HL-60/S4 treated with phorbol 12-myristate 13-acetate at 8.2 ng/mL for 4 days and 3 days (cell line): ENCODE results near the gene THAP3.

Experiments used
- in situ Hi-C: fragments of 300-500 bp; cut with MboI; formaldehyde crosslinking; loops from 2 replicates; pipeline ENCODE4 v1.15.0; 2022; ENCODE audit warnings: low sequenced_read_pairs

THAP3 gene

DNA sequence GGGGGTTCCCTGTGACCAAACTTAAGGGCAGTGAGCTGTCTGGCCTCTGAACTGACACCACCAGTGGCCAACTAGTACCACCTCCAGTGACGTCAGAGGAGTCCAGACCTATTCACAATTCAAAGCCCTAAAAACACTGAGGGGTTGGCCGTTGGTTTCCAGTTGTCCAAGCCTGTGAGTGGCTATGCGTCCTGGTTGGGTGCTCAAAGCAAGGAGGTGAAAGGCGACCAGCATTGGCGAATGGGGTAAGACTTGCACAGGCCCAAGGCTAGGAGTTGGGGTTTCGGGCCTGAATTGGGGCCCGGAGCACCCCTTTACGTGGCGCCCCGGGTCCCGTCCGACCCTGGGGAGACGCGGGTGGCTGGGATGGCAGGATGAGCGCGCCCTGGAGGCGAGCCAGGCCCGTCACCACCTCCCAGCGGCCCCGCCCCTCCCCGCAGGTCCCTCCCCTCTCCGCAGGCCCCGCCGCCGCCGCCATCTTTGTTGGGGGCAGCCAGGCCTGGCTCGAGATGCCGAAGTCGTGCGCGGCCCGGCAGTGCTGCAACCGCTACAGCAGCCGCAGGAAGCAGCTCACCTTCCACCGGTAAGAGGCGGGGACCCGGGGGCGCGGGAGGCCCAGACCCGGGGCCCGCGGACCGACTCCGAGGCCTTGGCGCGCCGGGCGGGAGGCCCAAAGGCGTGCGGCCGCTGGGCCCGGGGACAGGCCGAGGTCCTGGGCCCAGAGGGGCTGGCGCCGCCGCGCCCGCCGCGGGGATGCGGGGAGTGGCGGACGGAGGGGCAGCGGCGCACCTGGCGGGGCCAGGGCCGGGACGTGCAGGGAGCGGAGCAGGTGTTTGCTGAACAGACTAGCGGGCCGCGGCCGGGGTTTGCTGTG lies at the start of gene THAP3:
Gene THAP3 (plus strand): TSS at position 159 of the 874 bp plus-strand sequence. CDS start 351 bp downstream, at position 510.
- in situ Hi-C loops: no loop called here

DNA sequence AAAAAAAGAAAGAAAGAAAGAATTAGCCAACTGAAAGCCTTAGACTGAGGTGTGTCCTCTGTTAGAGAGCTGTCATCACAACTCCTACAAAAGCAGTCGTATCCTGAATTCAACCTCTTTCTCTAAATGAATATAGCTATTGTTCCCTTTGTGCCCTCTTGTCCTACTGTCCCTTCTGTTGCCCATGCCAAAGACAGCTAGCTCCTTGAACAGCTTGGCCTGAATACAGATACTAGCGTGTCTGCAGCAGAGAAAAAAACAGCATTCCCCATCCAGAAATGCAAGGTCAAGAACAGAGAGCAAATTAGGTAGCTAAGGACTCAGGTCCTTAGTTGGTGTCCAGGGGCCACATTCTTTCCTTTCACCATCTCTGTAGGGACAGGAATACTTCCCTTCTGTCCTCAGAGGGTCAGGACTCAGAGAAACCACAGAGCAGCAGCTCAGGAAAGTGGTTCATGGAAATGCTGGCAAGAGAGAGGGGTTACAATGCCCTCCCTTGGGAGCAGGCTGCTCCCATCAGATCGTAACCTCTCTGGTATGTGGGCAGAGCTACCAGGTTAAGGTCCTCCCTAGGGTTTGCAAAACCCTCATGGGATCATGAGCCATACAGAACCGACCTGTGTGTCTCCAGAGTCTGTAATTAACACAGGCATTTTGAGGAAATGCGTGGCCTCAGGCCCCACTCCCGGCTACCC lies 46.7 kb upstream of the THAP3 start:
- in situ Hi-C loops: no loop called here

DNA sequence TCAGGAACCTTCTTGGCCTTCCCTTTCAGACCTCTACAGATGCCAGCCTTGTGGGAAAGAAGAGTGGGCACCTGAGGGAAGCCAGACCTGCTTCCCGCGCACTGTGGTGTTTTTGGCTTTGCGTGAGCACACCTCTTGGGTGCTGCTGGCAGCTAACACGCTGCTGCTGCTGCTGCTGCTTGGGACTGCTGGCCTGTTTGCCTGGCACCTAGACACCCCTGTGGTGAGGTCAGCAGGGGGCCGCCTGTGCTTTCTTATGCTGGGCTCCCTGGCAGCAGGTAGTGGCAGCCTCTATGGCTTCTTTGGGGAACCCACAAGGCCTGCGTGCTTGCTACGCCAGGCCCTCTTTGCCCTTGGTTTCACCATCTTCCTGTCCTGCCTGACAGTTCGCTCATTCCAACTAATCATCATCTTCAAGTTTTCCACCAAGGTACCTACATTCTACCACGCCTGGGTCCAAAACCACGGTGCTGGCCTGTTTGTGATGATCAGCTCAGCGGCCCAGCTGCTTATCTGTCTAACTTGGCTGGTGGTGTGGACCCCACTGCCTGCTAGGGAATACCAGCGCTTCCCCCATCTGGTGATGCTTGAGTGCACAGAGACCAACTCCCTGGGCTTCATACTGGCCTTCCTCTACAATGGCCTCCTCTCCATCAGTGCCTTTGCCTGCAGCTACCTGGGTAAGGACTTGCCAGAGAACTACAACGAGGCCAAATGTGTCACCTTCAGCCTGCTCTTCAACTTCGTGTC lies 45.9 kb upstream of the THAP3 start:
- in situ Hi-C loops: no loop called here

GRCh38 chr1:6579374-6580118 lies 45.1 kb upstream of the THAP3 start, which contains the start of gene ZBTB48:
TSS of gene ZBTB48 (plus strand) at chr1:6579994. CDS start at chr1:6580610, 616 bp downstream.
- in situ Hi-C loops: no loop called here

DNA sequence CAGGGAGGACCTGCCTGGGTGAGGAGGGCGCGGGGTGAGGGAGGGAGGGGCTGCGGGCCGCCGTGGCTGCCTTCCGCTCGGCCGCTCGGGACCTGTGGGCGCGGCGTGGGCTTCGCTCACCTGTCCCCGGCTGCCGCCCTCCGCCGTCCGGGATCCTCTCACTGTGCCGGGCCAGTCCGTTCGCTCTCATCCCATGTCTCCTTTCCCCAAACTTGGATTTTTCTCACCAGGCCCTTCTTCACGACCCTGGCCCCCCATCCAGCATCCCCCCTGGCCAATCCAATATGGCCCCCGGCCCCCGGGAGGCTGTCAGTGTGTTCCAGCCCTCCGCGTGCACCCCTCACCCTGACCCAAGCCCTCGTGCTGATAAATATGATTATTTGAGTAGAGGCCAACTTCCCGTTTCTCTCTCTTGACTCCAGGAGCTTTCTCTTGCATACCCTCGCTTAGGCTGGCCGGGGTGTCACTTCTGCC lies 44.5 kb upstream of the THAP3 start:
- in situ Hi-C loops: no loop called here

DNA sequence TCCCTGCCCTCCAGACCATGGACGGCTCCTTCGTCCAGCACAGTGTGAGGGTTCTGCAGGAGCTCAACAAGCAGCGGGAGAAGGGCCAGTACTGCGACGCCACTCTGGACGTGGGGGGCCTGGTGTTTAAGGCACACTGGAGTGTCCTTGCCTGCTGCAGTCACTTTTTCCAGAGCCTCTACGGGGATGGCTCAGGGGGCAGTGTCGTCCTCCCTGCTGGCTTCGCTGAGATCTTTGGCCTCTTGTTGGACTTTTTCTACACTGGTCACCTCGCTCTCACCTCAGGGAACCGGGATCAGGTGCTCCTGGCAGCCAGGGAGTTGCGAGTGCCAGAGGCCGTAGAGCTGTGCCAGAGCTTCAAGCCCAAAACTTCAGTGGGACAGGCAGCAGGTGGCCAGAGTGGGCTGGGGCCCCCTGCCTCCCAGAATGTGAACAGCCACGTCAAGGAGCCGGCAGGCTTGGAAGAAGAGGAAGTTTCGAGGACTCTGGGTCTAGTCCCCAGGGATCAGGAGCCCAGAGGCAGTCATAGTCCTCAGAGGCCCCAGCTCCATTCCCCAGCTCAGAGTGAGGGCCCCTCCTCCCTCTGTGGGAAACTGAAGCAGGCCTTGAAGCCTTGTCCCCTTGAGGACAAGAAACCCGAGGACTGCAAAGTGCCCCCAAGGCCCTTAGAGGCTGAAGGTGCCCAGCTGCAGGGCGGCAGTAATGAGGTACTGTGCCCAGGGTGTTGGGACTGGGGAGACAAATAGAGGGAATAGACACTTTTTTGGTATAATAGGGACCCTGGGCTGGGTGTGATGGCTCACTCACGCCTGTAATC lies 43.9 kb upstream of the THAP3 start:
- in situ Hi-C loops: no loop called here

- in situ Hi-C loops: no loop called here
These were observed 42.9 kb upstream of the THAP3 start for GRCh38 chr1:6581561-6582305.

GRCh38 chr1:6582370-6582769 lies 42.3 kb upstream of the THAP3 start:
- in situ Hi-C loops: no loop called here

- in situ Hi-C loops: no loop called here
These were observed 40.3 kb upstream of the THAP3 start for GRCh38 chr1:6584126-6585080.

DNA sequence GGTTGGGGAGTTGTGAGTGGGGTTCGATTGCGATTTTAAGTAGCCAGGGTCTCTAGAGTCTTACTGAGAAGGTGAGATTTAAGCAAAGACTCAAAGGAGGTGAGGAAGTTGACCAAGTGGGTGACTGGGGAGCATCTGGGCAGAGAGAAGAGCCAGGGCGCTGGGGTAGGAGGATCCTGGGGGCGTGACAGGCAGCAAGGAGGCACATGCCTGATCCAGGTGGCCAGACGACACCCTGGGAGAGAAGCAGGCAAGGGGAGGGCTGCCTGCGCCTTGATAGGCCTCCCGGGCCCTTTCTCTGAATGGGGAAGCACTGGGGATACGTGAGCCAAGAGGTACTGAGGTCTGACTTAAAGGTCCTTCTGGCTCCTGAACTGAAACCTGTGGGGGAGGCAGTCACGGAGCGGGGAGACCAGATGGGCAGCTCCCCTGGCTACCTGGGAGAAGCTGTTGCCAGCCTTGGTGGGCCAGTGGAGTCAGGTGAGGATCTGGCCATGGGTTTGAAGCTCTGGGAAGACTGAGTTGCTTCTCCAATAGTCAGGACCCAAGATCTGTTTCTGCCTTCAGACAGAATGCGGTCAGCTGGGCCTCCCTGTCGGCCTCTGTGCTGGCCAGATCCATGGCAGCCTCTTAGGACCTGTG lies 39.5 kb upstream of the THAP3 start:
- in situ Hi-C loops: no loop called here

GRCh38 chr1:6585841-6586240 lies 38.8 kb upstream of the THAP3 start:
- in situ Hi-C loops: no loop called here

- in situ Hi-C loops: no loop called here
These were observed 38.3 kb upstream of the THAP3 start for GRCh38 chr1:6586404-6586816.

DNA sequence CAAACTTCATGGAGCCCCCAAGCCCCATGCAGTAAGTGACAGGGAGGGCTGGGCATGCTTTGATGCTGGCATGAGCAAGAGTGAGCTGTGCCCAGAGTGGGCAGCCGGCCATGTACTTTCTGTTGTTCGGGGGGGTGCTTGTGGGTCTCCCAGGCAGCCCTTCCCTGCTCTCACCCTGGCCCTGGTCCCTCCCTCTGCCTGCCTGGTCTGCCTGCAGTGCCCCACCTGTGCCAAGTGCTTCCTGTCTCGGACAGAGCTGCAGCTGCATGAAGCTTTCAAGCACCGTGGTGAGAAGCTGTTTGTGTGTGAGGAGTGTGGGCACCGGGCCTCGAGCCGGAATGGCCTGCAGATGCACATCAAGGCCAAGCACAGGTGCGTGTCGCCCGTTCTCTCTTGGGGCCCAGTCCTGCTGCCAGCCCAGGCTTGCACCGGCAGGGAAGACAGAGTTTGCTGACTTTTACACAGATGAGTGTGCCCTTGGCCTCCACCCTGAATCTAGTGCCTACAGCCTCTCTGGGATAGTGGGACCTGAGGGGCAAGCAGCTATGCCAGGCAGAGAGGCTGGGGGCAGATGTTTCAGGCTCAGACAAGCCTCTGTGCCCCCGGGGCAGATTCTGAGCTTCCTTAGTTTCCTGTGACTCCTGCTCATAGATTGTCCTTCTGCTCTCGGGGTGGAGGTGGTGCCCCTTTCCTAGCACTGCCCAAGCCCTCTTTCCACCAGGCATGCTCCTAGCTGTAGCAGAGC lies 37.2 kb upstream of the THAP3 start:
- in situ Hi-C loops: no loop called here

DNA sequence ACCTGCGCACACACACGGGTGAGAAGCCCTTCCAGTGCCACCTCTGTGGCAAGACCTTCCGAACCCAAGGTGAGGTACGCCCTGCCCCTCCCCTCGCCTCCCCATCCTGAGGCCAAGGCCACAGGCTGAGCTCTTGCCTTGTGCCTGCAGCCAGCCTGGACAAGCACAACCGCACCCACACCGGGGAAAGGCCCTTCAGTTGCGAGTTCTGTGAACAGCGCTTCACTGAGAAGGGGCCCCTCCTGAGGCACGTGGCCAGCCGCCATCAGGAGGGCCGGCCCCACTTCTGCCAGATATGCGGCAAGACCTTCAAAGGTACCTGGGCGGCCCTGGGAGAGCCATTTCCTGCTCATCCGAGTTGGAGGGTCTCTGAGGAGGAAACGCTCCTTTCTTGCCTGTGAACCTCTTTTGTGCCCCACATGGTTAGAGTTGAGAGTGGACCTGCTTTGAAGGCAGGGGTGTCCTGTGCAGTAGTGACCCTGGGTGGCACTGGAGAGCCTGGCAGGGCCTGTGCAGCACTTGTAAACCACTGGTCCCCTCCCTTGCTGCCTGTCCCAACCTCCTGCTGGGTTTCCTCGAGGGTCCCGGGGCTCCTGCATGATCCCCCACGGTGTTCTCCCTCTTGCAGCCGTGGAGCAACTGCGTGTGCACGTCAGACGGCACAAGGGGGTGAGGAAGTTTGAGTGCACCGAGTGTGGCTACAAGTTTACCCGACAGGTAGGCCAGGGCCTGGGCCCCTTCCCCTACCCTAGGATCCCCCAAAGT lies 36.4 kb upstream of the THAP3 start:
- in situ Hi-C loops: no loop called here

DNA sequence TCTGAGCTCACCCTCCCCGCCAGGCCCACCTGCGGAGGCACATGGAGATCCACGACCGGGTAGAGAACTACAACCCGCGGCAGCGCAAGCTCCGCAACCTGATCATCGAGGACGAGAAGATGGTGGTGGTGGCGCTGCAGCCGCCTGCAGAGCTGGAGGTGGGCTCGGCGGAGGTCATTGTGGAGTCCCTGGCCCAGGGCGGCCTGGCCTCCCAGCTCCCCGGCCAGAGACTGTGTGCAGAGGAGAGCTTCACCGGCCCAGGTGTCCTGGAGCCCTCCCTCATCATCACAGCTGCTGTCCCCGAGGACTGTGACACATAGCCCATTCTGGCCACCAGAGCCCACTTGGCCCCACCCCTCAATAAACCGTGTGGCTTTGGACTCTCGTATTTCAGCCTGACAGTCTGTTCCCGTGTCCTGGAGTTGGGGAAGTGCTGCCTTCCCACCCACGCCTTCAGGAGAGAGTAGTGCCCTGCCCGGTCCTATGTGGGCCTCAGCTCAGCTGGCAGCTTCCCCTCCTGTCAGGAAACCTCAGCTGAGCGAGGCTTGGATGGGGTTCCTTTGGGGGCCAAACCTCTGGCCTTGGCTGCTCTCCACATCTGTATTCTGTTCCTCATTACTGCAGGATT lies 35.7 kb upstream of the THAP3 start:
- in situ Hi-C loops: no loop called here
